Peyer's patch (tissue), 4 donors: ENCODE measurements around the gene BSG. TPM values are rescaled to one million over a fixed set of nuclear protein-coding genes. Genes with fewer than 3 reads are reported as not detected.
"Not testable (repeated sequence)": the region's sequence is repeated elsewhere in the genome, so short reads cannot be mapped to it uniquely, and the experiment has no call there.

Source experiments
- DNase-seq, 3 donors: peaks; one replicate each; pipeline ENCODE4 v3.0.0-alpha.2; 2017 to 2019
- H3K27ac ChIP-seq, 4 donors: fragments of 200-600 bp; sonication (generic); one replicate each; pipeline ENCODE4 v1.5.1; 2016 to 2019
- H3K27me3 ChIP-seq, 2 donors: fragments of 200-600 bp; sonication (generic); one replicate each; pipeline ENCODE4 v1.5.1; 2019
- H3K36me3 ChIP-seq, 3 donors: fragments of 200-600 bp; sonication (generic); one replicate each; pipeline ENCODE4 v1.5.1; 2016 to 2019
- H3K4me1 ChIP-seq, 4 donors: fragments of 200-600 bp; sonication (generic); one replicate each; pipeline ENCODE4 v1.5.1; 2016 to 2019
- H3K4me3 ChIP-seq, 4 donors: fragments of 200-600 bp; sonication (generic); 1 replicate in 3 of 4; 2 replicates in 1 of 4; pipeline ENCODE4 v1.5.1; 2016 to 2019; ENCODE audit warnings: mild to moderate bottlenecking in 1 of 4
- H3K9me3 ChIP-seq, 4 donors: fragments of 200-600 bp; sonication (generic); one replicate each; pipeline ENCODE4 v1.5.1; 2016 to 2019; ENCODE audit warnings: mild to moderate bottlenecking in 1 of 4
- POLR2A ChIP-seq, 2 donors: fragments of 450-650 bp; IDR thresholded peaks; one replicate each; pipeline ENCODE4 v1.5.1; 2017; ENCODE audit warnings: antibody characterized with exemption in 2 of 2, mild to moderate bottlenecking in 2 of 2, moderate library complexity in 2 of 2
- total RNA-seq, 4 donors: library from RNA; depleted of rRNA; stranded (reverse); fragments of >200 nt; gene quantifications; one replicate each; pipeline ENCODE4 v1.1.0, GENCODE V29; 2016
- TF ChIP-seq, protein P1 (sequence below), 6 experiments: fragments of 450-650 bp in 4 of 6; fragments of 200-600 bp in 2 of 6; sonication (generic) in 1 of 6; IDR thresholded peaks; one replicate each; pipeline ENCODE4 v1.5.1; 2017 to 2019; ENCODE audit warnings: antibody characterized with exemption in 6 of 6, mild to moderate bottlenecking in 3 of 6, moderate library complexity in 1 of 6

Gene BSG
- total RNA-seq, 4 donors from 2014 or later = 149 to 501 (median 469) TPM

DNA sequence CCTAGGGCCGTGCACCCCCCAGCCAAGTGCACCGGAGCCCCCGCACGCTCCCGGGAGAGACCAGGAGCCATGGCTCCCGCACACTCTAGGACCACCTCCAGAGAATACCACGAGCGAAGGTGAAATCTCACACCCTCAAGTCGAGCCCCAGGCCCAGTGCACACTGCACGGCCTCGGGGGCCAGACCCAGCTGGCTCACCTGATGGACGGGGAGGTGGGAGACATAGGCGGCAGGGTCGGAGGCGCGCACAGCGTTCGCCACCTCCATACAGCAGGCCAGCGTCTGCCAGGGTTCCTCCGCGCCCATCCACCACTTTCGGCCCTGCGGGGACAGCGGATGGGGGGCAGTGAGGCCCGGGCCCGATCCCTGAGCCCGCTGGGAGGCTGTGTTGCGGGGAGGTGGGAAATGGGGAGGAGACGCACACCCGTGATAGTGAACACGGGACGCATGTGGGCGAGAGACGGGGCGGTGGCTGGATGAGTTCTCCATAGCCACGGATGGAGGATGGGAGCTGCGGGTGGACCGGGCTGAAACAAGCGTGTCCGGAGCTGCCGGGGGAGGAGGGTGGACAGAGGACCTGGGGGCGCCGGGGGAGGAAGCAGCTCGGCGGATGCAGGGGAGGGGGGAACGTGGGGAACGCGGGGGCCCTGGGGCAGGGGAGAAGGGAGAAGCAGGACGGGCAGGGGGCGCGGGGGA, 47.9 kb downstream of the BSG start:
- no peak for DNase-seq
- TF ChIP-seq, protein P1, sequence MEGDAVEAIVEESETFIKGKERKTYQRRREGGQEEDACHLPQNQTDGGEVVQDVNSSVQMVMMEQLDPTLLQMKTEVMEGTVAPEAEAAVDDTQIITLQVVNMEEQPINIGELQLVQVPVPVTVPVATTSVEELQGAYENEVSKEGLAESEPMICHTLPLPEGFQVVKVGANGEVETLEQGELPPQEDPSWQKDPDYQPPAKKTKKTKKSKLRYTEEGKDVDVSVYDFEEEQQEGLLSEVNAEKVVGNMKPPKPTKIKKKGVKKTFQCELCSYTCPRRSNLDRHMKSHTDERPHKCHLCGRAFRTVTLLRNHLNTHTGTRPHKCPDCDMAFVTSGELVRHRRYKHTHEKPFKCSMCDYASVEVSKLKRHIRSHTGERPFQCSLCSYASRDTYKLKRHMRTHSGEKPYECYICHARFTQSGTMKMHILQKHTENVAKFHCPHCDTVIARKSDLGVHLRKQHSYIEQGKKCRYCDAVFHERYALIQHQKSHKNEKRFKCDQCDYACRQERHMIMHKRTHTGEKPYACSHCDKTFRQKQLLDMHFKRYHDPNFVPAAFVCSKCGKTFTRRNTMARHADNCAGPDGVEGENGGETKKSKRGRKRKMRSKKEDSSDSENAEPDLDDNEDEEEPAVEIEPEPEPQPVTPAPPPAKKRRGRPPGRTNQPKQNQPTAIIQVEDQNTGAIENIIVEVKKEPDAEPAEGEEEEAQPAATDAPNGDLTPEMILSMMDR (IDR thresholded peaks at IDR 0.05) = no peak
- no peak for TF ChIP-seq POLR2A (IDR thresholded peaks at IDR 0.05)
- Histone ChIP-seq H3K4me1 (peaks cover 0 to 7% (median 0%) of the 10 kb centered on the region in 4 donors), H3K9me3 (no peaks in the 10 kb centered on the region), H3K4me3 (no peak overlapping the region), H3K36me3 (peaks cover 0 to 79% (median 0%) of the 10 kb centered on the region in 3 donors), H3K27ac (no peak overlapping the region), H3K27me3 (no peaks in the 10 kb centered on the region)

DNA sequence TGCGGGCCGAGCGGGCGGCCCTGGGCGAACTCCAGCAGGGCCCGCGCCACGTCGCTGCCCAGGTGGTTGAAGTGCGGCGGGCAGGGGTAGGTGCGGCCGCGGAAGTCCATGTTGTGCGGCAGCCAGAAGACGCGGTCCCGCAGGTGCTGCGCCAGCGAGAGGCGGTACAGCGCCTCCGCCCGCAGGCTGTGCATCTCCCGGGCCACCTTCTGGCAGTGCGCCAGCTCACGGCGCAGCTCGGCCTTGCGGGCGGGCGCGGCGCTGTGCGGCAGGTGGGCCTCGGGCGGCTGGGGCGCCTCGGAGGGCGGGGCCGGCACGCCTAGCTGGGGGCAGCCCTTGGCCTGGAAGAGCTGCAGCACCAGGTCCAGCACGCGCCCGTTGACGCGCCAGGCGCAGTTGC, 48.8 kb downstream of the BSG start:
- not testable (repeated sequence) for H3K27ac ChIP-seq, H3K4me3 ChIP-seq, H3K27me3 ChIP-seq, H3K4me1 ChIP-seq, DNase-seq, H3K9me3 ChIP-seq
- peaks cover 0 to 86% (median 0%) of the 10 kb centered on the region in 3 donors for H3K36me3 ChIP-seq

DNA sequence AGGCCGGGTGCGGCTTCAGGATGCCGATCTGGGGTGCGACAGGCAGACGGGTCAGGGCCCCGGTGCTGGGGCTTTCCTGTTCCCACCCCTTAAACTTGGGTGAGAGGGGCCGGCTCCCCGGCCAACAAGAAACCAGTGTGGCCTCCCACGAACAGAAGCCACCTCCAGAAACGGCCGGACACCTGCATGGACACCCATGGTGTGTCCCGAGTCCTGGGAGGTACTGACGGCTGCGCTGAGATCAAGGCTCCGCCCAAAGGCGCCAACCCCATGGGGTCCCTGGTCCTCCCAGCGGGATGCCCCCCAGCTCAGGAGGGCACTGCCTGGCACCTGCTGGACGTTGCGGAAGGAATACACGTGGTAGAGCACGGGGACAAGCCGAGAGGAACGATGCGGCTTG, 49.4 kb downstream of the BSG start:
- Histone ChIP-seq H3K27ac (no peak overlapping the region), H3K36me3 (peaks cover 0 to 85% (median 0%) of the 10 kb centered on the region in 3 donors), H3K9me3 (no peaks in the 10 kb centered on the region), H3K27me3 (no peaks in the 10 kb centered on the region), H3K4me3 (no peak overlapping the region), H3K4me1 (peaks cover 0 to under 1% (median 0%) of the 10 kb centered on the region in 4 donors)
- TF ChIP-seq, protein P1 (IDR thresholded peaks at IDR 0.05) = no peak
- no peak for TF ChIP-seq POLR2A (IDR thresholded peaks at IDR 0.05)
- DNase-seq = no peak

GRCh38 chr19:622666-623065, 50.3 kb downstream of the BSG start:
- no peak for DNase-seq
- no peak overlapping the region for H3K4me3 ChIP-seq
- no peaks in the 10 kb centered on the region for H3K9me3 ChIP-seq
- TF ChIP-seq, protein P1 (IDR thresholded peaks at IDR 0.05) = no peak
- no peak for TF ChIP-seq POLR2A (IDR thresholded peaks at IDR 0.05)
- peaks cover 0 to 77% (median 0%) of the 10 kb centered on the region in 3 donors for H3K36me3 ChIP-seq
- H3K27ac ChIP-seq = no peak overlapping the region
- no peaks in the 10 kb centered on the region for H3K4me1 ChIP-seq
- no peaks in the 10 kb centered on the region for H3K27me3 ChIP-seq

- DNase-seq = no peak
- Histone ChIP-seq H3K27me3 (no peaks in the 10 kb centered on the region), H3K27ac (no peak overlapping the region), H3K4me1 (no peaks in the 10 kb centered on the region), H3K4me3 (no peak overlapping the region), H3K36me3 (peaks cover 0 to 76% (median 0%) of the 10 kb centered on the region in 3 donors), H3K9me3 (no peaks in the 10 kb centered on the region)
- TF ChIP-seq POLR2A (IDR thresholded peaks at IDR 0.05) = no peak
- TF ChIP-seq, protein P1 (IDR thresholded peaks at IDR 0.05) = no peak
These were observed 51.0 kb downstream of the BSG start for GRCh38 chr19:623175-623916.

DNA sequence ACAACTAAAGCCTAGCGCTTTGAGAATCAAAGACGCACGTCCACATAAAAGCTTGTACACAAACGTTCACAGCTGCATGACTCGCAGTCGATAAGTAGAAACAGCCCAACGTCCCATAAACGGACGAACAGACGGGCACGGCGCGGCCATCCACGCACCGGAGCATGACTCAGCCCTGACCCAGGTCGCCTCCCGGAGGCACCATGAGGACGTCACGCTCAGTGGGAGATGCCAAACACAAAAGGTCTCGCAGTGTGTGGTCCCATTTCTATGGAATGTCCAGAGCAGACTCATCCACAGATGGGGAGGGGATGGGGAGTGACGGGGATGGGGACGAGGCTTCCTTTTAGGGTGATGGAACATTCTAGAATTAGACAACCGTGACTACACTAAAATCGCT, 51.6 kb downstream of the BSG start:
- peaks cover 0 to 76% (median 0%) of the 10 kb centered on the region in 3 donors for H3K36me3 ChIP-seq
- TF ChIP-seq POLR2A (IDR thresholded peaks at IDR 0.05) = no peak
- TF ChIP-seq, protein P1 (IDR thresholded peaks at IDR 0.05) = no peak

More for the DNA sequence above, 51.6 kb downstream of the BSG start:
- no peak overlapping the region for H3K4me3 ChIP-seq
- H3K27me3 ChIP-seq = no peaks in the 10 kb centered on the region
- no peaks in the 10 kb centered on the region for H3K9me3 ChIP-seq
- H3K4me1 ChIP-seq = no peaks in the 10 kb centered on the region
- no peak for DNase-seq
- peak overlapping the region in 1 of 4 donors; percentile 12 for H3K27ac ChIP-seq
